ENCODE results near the gene NPM1.
"Not testable (repeated sequence)": the region's sequence is repeated elsewhere in the genome, so short reads cannot be mapped to it uniquely, and the experiment has no call there.

The NPM1 gene

GRCh38 chr5:171387345-171387969, at the start of gene NPM1:
Gene NPM1, plus strand, starts transcription at chr5:171387849. Its CDS starts 100 bp downstream, at chr5:171387949.
- peak; percentile 95 for DNase-seq (ENCODE audit: low read depth)

GRCh38 chr5:171340042-171340441, 47.6 kb upstream of the NPM1 start:
- no peak for DNase-seq (ENCODE audit: low read depth)

- DNase-seq (ENCODE audit: low read depth): no peak
Measured at GRCh38 chr5:171340491-171340890, 47.2 kb upstream of the NPM1 start.

GRCh38 chr5:171342362-171343111, 45.1 kb upstream of the NPM1 start:
- no peak for DNase-seq (ENCODE audit: low read depth)

GRCh38 chr5:171344936-171345608, 42.6 kb upstream of the NPM1 start:
- DNase-seq (ENCODE audit: low read depth): no peak

GRCh38 chr5:171351536-171352073, 36.0 kb upstream of the NPM1 start:
- DNase-seq (ENCODE audit: low read depth): no peak

- no peak for DNase-seq (ENCODE audit: low read depth)
Measured at GRCh38 chr5:171355302-171355724, 32.3 kb upstream of the NPM1 start.

- no peak for DNase-seq (ENCODE audit: low read depth)
Measured at GRCh38 chr5:171357843-171358242, 29.8 kb upstream of the NPM1 start.

GRCh38 chr5:171361151-171361550, 26.5 kb upstream of the NPM1 start:
- not testable (repeated sequence) for DNase-seq (ENCODE audit: low read depth)

- DNase-seq (ENCODE audit: low read depth): not testable (repeated sequence)
Measured at GRCh38 chr5:171363249-171363648, 24.4 kb upstream of the NPM1 start.

- no peak for DNase-seq (ENCODE audit: low read depth)
Measured at GRCh38 chr5:171363846-171364245, 23.8 kb upstream of the NPM1 start.

GRCh38 chr5:171365351-171365750, 22.3 kb upstream of the NPM1 start:
- DNase-seq (ENCODE audit: low read depth): no peak

GRCh38 chr5:171366645-171367044, 21.0 kb upstream of the NPM1 start:
- no peak for DNase-seq (ENCODE audit: low read depth)

GRCh38 chr5:171367424-171368370, 20.0 kb upstream of the NPM1 start:
- no peak for DNase-seq (ENCODE audit: low read depth)

- DNase-seq (ENCODE audit: low read depth): no peak
Measured at GRCh38 chr5:171369056-171369455, 18.6 kb upstream of the NPM1 start.

GRCh38 chr5:171369898-171370297, 17.8 kb upstream of the NPM1 start:
- no peak for DNase-seq (ENCODE audit: low read depth)

GRCh38 chr5:171370881-171371280, 16.8 kb upstream of the NPM1 start:
- DNase-seq (ENCODE audit: low read depth): not testable (repeated sequence)

- no peak for DNase-seq (ENCODE audit: low read depth)
Measured at GRCh38 chr5:171371326-171371725, 16.3 kb upstream of the NPM1 start.

GRCh38 chr5:171379961-171380360, 7.7 kb upstream of the NPM1 start:
- no peak for DNase-seq (ENCODE audit: low read depth)

GRCh38 chr5:171384416-171384815, 3.2 kb upstream of the NPM1 start:
- DNase-seq (ENCODE audit: low read depth): not testable (repeated sequence)

- DNase-seq (ENCODE audit: low read depth): not testable (repeated sequence)
Measured at GRCh38 chr5:171384999-171385398, 2.6 kb upstream of the NPM1 start.
